ENCODE results near the gene PAOX.

PAOX gene

DNA sequence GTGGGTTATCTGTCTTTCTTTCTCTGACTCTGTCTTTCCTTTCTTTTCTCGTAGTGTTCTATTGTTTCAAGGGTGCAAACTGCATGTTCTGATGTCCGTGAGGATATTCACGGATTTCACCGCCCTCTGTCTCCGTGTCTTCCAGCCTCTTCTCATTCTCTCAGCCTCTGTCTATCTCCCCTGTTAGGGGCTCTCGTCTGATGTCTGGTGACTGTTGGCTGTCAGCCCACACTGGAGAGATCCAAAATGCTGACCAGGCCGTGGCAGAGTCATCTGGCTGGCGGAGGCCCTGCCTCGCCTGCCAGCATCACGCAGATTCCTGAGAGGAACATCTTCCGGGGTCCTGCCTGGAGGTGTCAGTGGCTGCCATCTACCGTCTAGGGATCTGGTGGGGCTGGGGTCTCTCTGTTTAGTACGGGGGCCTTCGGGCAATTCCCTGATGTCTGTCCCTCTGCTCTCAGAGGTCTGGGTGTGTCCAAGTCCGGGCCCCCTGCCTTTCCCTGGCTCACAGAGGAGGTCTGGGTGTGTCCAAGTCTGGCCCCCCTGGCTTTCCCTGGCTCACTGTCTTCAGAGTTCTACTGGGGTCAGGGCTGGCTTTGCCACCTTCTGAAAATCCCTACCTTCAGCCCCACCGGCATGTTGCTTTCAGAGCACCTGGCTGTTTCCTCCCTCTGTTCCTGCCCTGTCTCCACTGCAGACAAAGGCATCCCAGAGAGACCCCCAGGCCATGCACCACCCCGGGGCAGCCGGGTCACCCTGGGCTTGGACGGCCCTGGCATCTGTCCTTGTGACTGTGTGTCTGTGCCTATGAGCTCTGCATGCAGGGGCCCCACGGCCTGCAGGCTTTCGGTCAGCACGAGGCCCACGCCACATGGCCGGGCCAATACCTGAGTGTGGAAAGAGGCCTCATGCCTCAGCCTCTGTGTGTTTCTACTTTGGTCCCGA lies 60.7 kb downstream of the PAOX start:
- no peak for DNase-seq (ENCODE audit: low spot score)

DNA sequence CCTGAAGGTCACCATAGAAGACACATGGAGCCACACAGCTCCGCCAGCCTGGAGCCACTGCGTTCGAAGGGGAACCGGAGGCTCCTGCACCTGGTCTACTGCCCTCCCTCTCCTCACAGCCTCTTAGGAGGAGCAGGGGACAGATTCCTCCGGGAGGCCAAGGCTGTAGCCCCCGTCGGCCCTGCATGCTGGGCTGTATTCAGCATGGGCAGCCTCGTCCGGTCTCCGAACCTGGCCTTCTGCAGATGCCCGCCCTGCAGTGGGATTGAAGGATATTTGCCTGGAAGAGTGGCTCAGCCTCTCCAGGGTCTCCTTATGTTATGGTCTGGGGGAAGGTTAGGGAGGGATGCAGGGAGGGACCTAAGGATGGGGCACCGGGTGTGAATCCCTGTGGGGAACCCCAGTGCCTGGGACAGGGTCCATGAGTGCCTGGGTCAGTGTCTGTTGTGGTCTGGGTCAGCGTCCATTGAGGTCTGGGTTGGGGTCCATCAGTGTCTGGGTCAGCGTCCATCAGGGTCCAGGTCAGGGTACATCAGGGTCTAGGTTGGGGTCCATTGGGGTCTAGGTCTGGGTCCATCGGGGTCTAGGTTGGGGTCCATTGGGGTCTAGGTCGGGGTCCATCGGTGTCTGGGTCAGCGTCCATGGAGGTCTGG lies 61.7 kb downstream of the PAOX start:
- no peak for DNase-seq (ENCODE audit: low spot score)
